ENCODE data around the gene FOXP3. TPM values are rescaled to one million over a fixed set of nuclear protein-coding genes. Genes with fewer than 3 reads are reported as not detected.

Gene FOXP3
- total RNA-seq, 1 donor from 2014 or later, result not detected

DNA sequence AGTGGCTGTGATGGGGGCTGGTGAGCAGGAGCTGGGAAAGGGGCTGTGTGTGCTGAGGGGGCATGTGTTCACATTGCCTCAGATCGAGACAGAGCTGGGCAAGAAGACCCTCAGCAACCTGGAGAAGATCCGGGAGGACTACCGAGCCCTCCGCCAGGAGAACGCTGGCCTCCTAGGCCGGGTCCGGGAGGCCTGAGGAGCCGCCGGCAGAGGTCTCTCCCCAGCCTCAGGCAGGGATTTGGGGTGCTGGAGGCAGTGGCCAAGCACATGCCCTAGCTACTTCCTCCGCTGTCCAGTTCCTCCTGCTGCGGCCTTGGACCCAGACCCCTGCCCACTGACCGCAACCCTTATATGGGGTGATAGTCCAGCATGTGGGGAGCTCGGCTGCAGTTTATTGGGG lies 14.4 kb downstream of the FOXP3 start:
- no peak for DNase-seq (ENCODE audit: low spot score)

DNA sequence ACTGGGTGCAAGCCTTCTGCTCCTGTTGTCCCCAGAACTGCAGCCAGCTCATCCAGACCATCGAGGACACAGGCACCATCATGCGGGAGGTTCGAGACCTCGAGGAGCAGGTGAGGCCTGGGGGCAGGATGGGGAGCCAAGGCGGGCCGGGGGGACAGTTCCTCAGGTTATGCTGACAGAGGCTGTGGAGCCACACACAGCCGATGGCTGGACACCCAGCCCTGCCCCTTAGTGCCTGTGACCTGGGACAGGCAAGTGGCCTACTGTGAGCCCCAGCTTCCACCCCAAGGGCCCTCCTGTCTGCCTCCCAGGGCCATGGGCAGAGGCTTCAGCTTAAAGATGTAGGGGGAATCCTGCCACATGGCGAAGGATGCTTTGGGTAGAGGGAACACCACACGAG lies 14.9 kb downstream of the FOXP3 start:
- DNase-seq (ENCODE audit: low spot score), result no peak

DNA sequence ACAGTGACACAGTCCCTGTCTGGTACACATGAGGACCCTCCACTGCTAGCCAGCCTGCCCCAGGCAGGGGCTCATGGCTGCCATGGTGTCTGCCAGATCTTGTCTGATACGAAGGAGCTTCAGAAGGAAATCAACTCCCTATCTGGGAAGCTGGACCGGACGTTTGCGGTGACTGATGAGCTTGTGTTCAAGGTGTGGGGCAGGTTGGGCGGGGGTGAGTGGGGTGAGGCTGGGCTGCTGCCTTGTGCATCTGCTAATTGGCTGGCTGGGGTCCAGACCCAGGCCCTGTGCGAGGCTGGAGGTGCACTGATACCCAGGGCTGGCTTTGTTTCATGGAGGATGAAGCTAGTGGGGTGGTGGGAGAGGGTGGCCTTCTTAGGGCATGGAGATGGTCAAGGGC lies 15.4 kb downstream of the FOXP3 start:
- no peak for DNase-seq (ENCODE audit: low spot score)

DNA sequence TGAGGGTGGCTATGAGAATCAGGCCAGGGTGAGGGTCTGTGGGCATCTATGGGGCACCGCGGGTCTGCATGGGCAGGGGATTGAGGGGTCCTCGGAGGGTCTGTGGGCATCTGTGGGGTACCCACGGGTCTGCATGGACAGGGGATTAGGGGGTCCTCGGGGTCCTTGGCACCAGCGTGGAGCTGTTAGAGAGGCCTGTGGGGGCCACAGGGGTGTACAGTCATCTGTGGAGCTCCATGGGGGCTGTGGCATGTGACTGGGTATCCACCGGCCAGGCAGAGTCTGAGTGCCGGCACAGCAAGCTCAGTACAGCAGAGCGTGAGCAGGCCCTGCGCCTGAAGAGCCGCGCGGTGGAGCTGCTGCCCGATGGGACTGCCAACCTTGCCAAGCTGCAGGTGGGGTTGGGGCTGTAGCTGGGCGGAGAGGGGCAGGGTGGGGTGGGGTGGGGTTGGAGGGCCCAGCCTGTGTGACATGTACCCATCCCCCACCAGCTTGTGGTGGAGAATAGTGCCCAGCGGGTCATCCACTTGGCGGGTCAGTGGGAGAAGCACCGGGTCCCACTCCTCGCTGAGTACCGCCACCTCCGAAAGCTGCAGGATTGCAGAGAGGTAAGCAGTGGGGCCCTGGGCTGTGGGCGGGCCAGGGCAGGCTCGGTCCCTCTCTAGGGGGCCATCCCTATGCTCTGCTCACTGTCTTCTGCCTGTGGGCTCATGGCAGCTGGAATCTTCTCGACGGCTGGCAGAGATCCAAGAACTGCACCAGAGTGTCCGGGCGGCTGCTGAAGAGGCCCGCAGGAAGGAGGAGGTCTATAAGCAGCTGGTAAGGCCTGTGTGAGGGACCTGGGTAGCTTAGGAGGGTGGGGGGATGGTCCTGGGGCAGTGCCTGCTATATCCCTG lies 16.3 kb downstream of the FOXP3 start:
- DNase-seq (ENCODE audit: low spot score), result peak; percentile 66

DNA sequence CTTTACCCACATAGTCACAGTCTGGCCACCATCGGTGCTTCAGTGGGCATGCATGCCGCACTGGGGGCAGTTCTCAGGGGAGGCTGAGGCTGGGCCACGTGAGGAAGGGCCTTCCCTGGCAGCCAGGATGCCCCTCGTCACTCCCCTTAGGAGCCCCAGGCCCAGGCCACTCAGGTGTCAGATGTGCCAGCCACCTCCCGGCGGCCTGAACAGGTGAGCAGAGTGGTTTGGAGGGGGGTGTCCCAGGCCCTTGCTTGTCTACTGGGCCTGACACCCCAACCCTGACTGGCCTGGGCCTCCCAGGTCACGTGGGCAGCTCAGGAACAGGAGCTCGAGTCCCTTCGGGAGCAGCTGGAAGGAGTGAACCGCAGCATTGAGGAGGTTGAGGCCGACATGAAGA lies 17.2 kb downstream of the FOXP3 start:
- no peak for DNase-seq (ENCODE audit: low spot score)

DNA sequence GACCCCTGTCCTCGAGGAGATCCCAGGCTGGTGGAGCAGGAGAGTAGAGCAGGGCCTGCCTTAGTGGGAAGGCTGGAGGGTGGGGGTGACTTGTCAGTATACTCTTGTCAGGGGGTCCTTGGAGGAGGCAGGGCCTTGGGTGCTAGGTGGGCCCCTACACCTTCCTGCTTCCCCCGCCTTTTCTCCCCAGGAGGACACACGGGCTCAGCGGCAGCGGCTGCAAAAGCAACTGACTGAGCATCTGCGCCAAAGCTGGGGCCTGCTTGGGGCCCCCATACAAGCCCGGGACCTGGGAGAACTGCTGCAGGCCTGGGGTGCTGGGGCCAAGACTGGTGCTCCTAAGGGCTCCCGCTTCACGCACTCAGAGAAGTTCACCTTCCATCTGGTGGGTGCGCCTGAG lies 18.0 kb downstream of the FOXP3 start:
- DNase-seq (ENCODE audit: low spot score), result no peak

DNA sequence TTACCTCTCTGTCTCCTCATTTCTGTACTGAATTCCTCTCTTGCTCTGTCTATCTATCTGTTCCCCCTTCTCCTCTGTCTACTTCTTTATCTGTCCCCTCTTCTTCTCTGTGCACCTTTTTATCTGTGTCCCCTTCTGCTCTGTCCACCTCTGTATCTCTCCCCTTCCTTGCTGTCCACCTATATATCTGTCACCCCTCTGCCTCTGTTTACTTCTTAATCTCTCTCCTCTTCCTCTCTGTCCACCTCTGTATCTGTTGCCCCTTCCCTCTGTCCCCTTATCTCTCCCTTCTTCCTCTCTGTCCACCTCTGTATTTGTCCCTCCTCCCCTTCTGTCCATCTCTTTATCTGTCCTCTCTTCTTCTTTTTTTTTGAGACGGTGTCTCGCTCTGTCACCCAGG lies 20.3 kb downstream of the FOXP3 start:
- no peak for DNase-seq (ENCODE audit: low spot score)

DNA sequence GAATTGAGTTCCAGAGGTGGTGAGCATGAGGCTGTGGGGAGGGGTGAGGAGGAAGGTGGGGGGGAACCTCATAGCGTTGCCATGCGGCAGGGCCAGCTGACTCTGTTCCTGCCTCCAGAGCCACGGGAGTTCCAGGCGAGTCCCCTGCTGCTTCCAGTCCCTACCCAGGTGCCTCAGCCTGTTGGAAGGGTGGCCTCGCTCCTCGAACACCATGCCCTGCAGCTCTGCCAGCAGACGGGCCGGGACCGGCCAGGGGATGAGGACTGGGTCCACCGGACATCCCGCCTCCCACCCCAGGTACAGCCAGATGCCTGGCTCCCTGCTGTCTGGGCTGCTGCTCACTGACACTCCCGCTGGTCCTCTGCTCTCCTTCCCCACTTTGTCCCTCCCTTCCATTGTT lies 21.3 kb downstream of the FOXP3 start:
- no peak for DNase-seq (ENCODE audit: low spot score)

DNA sequence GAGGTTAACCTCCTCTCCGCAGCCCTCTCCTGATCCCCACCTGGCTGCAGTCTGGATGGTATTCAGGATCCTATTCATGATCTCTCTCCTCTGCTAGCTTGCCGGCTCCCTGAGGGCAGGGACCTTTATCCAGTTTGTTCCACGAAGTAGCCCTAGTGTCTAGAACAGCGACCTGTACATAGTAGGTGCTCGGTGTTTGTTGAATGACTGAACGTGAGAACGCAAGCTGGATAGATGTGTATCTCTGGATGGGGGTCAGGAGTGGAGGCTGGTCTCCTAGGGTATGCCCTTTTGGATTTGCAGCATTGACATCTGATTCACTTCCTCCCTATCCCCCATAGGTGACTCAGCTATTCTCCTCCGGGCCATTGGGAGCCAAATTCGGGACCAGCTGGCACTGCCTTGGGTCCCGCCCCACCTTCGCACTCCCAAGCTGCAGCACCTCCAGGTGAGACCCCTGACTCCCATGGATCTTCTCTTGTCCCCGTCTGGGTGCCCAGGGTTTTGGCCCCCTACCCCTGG lies 21.9 kb downstream of the FOXP3 start:
- DNase-seq (ENCODE audit: low spot score), result no peak

DNA sequence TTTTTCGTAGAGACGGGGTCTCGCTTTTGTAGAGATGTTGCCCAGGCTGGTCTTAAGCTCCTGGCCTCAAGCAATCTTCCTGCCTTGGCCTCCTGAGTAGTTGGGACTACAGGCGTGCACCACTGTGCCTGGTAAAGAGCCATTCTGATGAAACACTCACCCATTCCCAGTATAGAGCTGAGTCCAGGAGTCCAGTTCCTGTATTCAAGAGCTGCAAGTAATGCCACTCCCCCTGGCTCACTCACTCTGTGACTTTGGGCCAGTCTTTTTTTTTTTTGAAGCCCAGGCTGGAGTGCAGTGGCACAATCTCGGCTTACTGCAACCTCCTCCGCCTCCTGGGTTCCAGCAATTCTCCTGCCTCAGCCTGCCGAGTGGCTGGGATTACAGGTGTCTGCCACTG lies 25.8 kb downstream of the FOXP3 start:
- DNase-seq (ENCODE audit: low spot score), result no peak

DNA sequence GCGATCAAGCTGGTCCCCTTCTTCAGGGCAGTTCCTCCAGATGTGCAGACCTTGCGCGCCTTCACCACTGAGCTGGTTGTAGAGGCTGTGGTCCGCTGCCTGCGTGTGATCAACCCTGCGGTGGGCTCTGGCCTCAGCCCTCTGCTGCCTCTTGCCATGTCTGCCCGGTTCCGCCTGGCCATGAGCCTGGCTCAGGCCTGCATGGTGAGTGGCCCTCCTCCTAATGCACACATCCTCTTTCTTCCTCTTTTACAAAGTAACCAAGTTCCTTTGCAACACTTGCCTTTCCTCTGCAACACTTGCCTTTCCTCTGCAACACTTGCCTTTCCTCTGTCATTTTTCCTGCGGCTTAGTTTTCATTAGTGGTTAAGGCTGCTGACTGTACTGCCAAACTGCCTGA lies 27.4 kb downstream of the FOXP3 start:
- no peak for DNase-seq (ENCODE audit: low spot score)

DNA sequence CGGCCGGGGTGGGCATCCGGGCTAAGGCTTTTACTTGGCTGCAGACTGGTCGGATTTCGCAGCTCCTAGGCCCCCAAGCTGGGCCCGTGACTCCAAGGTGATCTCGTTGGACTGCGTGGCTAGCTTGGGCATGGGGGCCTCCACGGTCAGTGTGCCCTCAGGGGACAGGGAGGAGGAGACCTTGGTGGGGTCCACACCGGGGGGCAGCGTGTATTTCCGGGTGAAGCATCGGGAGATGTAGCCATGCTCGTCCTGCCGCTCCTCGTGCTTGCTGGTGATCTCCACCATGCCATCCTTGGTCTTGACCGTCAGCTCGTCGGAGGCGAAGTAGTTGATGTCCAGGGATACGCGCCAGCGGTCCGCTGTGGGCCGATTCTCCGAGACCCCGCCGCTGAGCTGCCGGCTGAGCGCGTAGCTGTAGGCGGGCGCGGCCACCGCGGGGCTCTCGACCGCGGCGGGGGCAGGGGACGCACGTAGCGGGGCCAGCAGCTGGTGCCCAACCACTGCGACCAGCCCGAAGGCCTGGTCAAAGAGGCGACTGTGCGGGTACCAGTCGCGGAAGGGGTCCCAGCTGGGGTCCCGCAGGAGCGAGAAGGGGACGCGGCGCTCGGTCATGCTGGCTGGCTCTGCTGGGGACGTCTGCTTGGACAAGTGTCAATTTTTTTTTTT lies 30.5 kb downstream of the FOXP3 start:
- no peak for DNase-seq (ENCODE audit: low spot score)

DNA sequence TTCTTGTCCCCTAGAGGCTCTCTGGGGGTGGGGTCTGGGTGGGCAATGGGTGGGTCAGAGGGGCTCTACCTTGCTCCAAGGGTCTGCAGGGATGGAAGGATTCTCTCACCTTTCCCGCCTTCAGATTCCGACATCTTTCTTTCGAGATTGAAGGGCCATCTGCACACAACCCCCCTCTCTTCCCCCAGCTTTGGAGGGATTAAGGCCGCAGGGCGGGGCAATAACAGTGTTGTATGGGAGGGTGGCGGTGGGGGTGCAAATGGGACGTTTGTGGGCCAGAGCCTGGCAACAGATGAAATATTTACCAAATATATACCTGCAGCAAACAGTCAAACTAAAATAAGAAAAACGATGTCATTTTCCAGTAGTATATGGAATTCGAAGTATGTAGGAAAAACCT lies 31.3 kb downstream of the FOXP3 start, which contains the start of gene CACNA1F:
Gene CACNA1F, minus strand, starts transcription at position 165 of the 400 bp plus-strand sequence. Its CDS starts 31 bp downstream, at position 134.
- DNase-seq (ENCODE audit: low spot score), result no peak

DNA sequence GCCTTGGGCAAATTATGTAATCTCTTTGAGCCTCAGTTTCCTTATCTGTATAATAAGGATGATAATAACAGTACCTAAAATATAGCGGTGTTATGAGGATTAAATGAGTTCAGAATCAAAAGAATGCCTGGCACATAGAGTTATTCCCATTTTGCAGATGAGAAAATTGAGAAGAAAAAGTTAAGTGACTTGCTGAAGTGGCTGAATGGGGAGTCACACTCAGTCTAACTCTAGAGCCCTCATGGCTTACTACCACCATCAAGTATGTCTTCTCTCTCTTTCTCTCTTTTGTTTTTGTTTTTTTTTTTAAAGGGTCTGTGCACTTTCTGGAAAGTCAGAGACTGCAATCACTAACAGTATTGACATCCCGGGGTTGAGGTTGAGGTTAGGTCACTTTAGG lies 32.0 kb downstream of the FOXP3 start:
- no peak for DNase-seq (ENCODE audit: low spot score)

DNA sequence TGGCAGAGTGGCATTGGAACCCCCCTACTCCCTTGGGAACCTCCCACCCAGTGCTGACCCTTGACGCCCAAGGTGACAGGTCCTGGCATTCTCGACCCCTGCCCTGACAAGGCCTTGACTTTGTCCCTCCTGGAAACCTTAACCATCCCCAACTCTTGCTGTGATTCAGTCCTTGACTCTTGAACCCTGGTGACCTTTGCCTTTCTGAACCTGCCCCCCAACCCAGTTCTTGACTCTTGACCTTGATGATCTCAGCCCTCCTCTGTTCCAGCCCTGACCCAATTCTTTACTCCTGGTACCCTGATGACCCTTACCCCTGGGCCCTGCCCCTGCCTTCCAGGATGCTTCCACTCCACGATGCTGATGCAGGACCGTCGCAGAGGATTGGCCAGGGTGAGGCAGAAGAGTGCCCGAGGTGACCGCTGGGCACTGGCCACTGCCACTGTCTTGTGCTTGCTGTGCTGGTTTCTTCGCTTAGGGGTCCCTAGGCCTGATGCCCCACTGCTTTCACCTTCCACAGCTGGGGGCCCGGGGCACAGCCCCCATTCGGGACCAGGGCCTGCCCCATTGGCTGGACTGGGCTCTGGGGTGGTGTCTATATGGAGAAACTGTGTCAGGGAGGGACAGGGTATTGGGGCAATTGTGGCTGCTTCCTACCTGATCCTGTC lies 33.0 kb downstream of the FOXP3 start:
- DNase-seq (ENCODE audit: low spot score), result no peak

DNA sequence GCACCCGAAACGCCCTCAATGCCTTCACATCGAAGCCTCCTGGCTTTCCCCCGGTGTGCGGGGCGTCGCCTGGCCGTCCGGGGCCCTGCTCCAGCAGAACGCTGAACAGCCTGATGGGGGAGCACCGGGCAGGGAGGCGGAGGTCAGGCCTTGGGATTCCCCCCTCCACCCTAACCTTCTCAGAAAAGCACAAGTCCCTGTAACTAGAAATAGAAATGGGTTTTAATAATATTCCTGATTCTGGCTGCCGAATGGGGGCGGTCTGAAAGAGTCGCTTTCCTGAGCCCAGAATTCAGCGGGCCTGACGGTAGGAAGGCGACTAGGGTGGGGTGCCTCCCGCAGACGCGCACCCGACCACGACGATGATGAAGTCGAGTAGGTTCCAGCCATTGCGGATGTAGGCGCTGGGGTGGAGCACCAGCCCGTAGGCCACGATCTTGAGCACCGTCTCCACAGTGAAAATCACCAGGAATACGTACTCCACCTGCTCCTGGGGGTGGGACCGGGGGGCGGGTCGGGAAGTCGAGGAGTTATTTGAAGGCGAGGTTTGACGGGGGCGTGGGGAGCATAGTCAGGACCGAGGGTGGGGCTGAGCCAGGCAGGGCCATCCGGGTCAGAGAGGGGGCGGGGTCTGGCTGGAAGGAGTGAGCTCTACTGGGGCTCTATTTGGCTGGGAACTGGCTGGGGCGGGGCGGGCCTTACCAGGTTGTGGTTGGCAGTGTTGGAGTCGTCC lies 33.8 kb downstream of the FOXP3 start:
- DNase-seq (ENCODE audit: low spot score), result peak; percentile 15

DNA sequence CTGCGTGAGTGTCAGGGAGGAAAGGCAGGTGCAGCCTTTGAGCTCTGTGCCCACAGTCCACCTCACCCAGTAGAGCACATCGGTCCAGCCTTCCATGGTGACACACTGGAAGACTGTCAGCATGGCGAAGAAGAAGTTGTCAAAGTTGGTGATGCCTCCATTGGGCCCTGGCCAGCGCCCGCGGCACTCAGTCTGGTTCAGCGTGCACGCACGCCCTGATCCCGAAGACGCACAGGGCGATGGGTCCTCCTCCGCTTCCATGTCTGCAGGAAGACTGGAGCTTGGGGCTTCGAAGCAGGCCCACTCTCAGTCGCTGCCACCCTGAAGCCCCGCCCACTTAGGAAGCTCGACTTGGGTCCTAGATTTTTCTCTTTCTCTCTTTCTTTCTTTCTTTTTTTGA lies 36.3 kb downstream of the FOXP3 start:
- no peak for DNase-seq (ENCODE audit: low spot score)

DNA sequence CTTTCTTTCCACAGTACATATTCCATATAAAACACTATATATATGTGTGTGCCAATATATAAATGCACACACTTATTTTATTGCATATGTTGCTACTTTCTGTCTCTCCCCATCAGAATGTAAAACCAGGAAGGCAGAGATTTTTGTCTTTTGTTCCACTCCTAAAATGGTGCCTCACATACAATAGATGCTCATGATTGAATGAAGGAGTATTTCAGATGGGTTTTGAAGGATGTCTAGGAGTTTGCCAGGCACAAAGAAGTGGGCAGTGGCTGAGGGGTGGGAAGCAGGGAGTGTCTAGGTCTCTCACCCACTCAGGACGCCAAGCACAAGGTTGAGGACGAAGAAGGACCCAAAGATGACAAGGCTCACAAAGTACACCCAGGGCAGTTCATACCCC lies 36.8 kb downstream of the FOXP3 start:
- no peak for DNase-seq (ENCODE audit: low spot score)

DNA sequence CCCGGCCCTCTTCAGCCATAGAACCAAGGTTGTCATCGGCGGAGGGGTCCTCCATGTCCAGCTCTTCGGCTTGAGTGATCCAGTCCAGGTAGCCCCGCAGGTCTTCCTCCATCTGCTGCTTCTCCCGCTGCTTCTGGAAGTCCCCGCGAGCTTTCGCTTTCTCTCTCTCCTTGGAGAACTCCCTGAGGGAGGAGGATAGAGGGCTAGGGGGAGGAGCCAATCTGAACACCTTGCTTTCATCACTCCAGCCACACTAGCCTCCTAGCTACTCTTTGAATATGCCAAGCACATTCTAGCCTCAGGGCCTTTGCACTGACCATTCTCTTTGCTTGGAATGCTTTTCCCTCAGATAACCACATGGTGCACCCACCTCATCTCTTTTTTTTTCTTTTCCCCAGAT lies 37.6 kb downstream of the FOXP3 start:
- DNase-seq (ENCODE audit: low spot score), result no peak

DNA sequence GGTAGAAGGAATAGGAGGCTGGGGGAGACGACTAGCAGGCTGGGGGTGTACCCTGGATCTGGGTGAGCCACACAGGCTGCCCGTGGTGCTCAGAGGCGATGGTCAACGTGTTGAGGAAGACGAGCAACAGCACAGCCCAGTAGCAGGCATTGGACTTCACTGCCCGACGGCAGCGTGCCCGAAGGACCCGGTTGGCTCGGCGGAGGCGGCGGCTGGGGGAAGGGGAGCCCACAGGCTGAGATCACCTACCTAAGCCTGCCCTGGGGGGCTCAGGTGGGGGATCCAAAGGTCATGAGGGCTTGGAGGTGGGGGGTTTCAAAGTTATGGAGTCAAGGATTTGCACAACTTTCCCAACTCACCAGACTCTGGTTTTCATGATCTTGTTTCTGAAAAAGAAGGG lies 38.7 kb downstream of the FOXP3 start:
- no peak for DNase-seq (ENCODE audit: low spot score)

DNA sequence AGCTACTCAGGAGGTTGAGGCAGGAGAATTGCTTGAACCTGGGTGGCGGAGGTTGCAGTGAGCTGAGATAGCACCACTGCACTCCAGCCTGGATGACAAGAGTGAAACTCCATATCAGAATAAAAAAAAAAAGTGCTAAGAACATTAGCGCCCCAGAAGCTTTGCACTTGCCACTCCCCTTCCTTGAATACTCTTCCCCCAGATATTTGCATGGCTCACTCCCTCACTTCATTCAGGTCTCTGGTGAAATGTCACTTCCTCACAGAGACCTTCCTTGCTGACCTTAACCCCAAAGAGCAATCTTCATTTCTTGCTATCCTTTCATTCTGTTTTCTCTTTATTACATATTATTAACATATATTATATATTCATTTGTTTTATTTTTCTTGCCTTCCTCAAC lies 42.6 kb downstream of the FOXP3 start:
- no peak for DNase-seq (ENCODE audit: low spot score)

DNA sequence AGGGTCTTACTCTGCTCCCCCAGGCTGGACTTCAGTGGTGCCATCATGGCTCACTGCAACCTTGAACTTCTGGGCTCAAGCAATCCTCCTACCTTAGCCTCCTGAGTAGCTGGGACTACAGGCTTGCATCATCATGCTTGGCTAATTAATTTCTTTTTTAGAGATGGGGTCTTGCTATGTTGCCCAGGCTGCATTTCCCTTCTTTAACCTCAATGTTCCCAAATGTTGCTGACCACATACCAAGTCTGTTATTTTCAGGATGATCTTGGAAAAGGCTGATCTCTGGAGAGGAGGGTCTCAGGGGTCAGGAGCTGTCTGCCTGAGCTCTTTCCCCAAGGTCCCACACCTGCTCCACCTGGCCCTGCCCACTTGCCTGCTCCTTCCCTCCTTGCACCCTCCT lies 44.4 kb downstream of the FOXP3 start:
- no peak for DNase-seq (ENCODE audit: low spot score)
